NCI-H2081 treated with DMSO at 0.1 percent for 48 hours (cell line): ENCODE data around the gene HIP1R.
"Not testable (repeated sequence)": the region's sequence is repeated elsewhere in the genome, so short reads cannot be mapped to it uniquely, and the experiment has no call there.

Experiments
- DNase-seq: peaks from one replicate; lab custom pipeline; 2025; lab: John Stamatoyannopoulos, UW

The HIP1R gene

GRCh38 chr12:122834921-122835749, at the start of gene HIP1R:
TSS of gene HIP1R (plus strand) at chr12:122835457. CDS start at chr12:122835551, 94 bp downstream.
- DNase-seq = no peak

- no peak for DNase-seq
Observed at GRCh38 chr12:122785503-122785902, 49.8 kb upstream of the HIP1R start.

GRCh38 chr12:122788387-122788786, 46.9 kb upstream of the HIP1R start:
- DNase-seq = no peak

- DNase-seq = no peak
Observed at GRCh38 chr12:122789637-122790036, 45.6 kb upstream of the HIP1R start.

GRCh38 chr12:122790393-122791075, 44.7 kb upstream of the HIP1R start:
- DNase-seq = no peak

- DNase-seq = no peak
Observed at GRCh38 chr12:122793685-122794106, 41.6 kb upstream of the HIP1R start.

GRCh38 chr12:122795807-122796206, 39.5 kb upstream of the HIP1R start:
- no peak for DNase-seq

GRCh38 chr12:122799641-122800243, 35.5 kb upstream of the HIP1R start:
- no peak for DNase-seq

- DNase-seq = no peak
Observed at GRCh38 chr12:122803937-122804336, 31.3 kb upstream of the HIP1R start.

GRCh38 chr12:122804957-122805356, 30.3 kb upstream of the HIP1R start:
- not testable (repeated sequence) for DNase-seq

- DNase-seq = no peak
Observed at GRCh38 chr12:122807651-122808050, 27.6 kb upstream of the HIP1R start.

GRCh38 chr12:122811777-122812176, 23.5 kb upstream of the HIP1R start:
- no peak for DNase-seq

GRCh38 chr12:122813310-122813713, 21.9 kb upstream of the HIP1R start:
- DNase-seq = no peak

GRCh38 chr12:122819209-122819785, 16.0 kb upstream of the HIP1R start:
- no peak for DNase-seq

GRCh38 chr12:122820138-122820537, 15.1 kb upstream of the HIP1R start:
- DNase-seq = no peak

- no peak for DNase-seq
Observed at GRCh38 chr12:122820838-122821271, 14.4 kb upstream of the HIP1R start.

GRCh38 chr12:122823429-122823828, 11.8 kb upstream of the HIP1R start:
- no peak for DNase-seq

GRCh38 chr12:122825773-122826724, 9.2 kb upstream of the HIP1R start:
- no peak for DNase-seq

GRCh38 chr12:122827258-122827657, 8.0 kb upstream of the HIP1R start:
- no peak for DNase-seq

- no peak for DNase-seq
Observed at GRCh38 chr12:122830517-122831214, 4.6 kb upstream of the HIP1R start.
